ENCODE data around the gene OR4C5.
"Not testable (repeated sequence)": the region's sequence is repeated elsewhere in the genome, so short reads cannot be mapped to it uniquely, and the experiment has no call there.

The OR4C5 gene

GRCh38 chr11:48366365-48366764, at the start of gene OR4C5:
TSS of gene OR4C5 (minus strand) at chr11:48366465. CDS start at chr11:48366465, 0 bp downstream.
- DNase-seq, result no peak

GRCh38 chr11:48384670-48385069, 18.4 kb upstream of the OR4C5 start:
- DNase-seq, result no peak

- not testable (repeated sequence) for DNase-seq
Measured at GRCh38 chr11:48384151-48384550, 17.9 kb upstream of the OR4C5 start.

GRCh38 chr11:48361289-48361688, 5.0 kb downstream of the OR4C5 start:
- DNase-seq, result not testable (repeated sequence)

- no peak for DNase-seq
Measured at GRCh38 chr11:48354677-48355076, 11.6 kb downstream of the OR4C5 start.

GRCh38 chr11:48354013-48354412, 12.3 kb downstream of the OR4C5 start:
- no peak for DNase-seq

GRCh38 chr11:48346286-48346685, 20.0 kb downstream of the OR4C5 start:
- DNase-seq, result not testable (repeated sequence)

GRCh38 chr11:48342505-48342904, 23.8 kb downstream of the OR4C5 start:
- not testable (repeated sequence) for DNase-seq

- DNase-seq, result no peak
Measured at GRCh38 chr11:48341466-48341865, 24.8 kb downstream of the OR4C5 start.

GRCh38 chr11:48324620-48325019, 41.6 kb downstream of the OR4C5 start, which contains the start of gene OR4C3:
TSS of gene OR4C3 (plus strand) at chr11:48324920. CDS start at chr11:48325022, 102 bp downstream.
- not testable (repeated sequence) for DNase-seq

GRCh38 chr11:48319813-48320212, 46.5 kb downstream of the OR4C5 start:
- DNase-seq, result not testable (repeated sequence)

Data from left hindlimb (tissue), 1 donor.